ENCODE data around the gene ATP9B. TPM values are rescaled to one million over a fixed set of nuclear protein-coding genes. Genes with fewer than 3 reads are reported as not detected.

Gene ATP9B
- total and polyA plus RNA-seq, 2 donors from 2014 or later, result 10.0 to 48.2 TPM

- FAIRE-seq (no peak), DNase-seq (no peak)
- intact Hi-C loops (cut with DNase I), result no loop called here
- Histone ChIP-seq H3K9ac (ENCODE audit: low read length in 3 of 3) (no peak overlapping the region), H3K4me3 (ENCODE audit: low read length in 3 of 3) (no peak overlapping the region), H3K36me3 (ENCODE audit: control insufficient read depth in 2 of 3, insufficient read depth in 3 of 3, low read length in 3 of 3) (peaks cover 0 to 6% (median 2%) of the 10 kb centered on the region in 3 donors), H3K9me3 (ENCODE audit: control insufficient read depth in 2 of 3, insufficient read depth in 1 of 3, low read length in 3 of 3) (no peaks in the 10 kb centered on the region), H3K27me3 (ENCODE audit: control insufficient read depth, insufficient read depth, low read length) (no peaks in the 10 kb centered on the region), H3K27ac (ENCODE audit: low read depth in 2 of 2, low read length in 2 of 2) (no peak overlapping the region), H3K4me1 (ENCODE audit: control insufficient read depth in 2 of 3, insufficient read depth in 2 of 3, low read depth in 1 of 3, low read length in 3 of 3) (no peaks in the 10 kb centered on the region)
- TF ChIP-seq, protein P1, sequence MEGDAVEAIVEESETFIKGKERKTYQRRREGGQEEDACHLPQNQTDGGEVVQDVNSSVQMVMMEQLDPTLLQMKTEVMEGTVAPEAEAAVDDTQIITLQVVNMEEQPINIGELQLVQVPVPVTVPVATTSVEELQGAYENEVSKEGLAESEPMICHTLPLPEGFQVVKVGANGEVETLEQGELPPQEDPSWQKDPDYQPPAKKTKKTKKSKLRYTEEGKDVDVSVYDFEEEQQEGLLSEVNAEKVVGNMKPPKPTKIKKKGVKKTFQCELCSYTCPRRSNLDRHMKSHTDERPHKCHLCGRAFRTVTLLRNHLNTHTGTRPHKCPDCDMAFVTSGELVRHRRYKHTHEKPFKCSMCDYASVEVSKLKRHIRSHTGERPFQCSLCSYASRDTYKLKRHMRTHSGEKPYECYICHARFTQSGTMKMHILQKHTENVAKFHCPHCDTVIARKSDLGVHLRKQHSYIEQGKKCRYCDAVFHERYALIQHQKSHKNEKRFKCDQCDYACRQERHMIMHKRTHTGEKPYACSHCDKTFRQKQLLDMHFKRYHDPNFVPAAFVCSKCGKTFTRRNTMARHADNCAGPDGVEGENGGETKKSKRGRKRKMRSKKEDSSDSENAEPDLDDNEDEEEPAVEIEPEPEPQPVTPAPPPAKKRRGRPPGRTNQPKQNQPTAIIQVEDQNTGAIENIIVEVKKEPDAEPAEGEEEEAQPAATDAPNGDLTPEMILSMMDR (IDR thresholded peaks at IDR 0.05; ENCODE audit: borderline replicate concordance, extremely low read depth, insufficient read depth), result no peak
Measured at GRCh38 chr18:79218605-79219190, 149.5 kb downstream of the ATP9B start.

DNA sequence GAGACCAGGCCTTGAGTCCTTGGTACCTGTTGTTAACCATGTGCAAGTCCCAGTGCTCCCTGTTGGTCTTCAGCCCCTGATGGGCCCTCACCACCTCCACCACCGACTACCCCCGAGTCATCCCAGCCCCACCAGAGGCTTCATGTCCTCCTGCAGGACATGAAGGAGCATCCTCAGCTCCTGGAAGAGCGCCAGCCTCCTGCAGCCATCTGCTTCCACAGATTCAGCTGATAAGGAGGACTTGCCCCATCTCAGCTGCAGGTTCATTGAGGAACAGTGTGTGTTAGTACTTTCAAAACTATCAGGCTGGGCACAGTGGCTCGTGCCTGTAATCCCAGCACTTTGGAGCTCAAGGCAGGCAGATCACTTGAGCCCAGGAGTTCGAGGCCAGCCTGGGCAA is 151.9 kb downstream of the ATP9B start:
- H3K4me3 ChIP-seq (ENCODE audit: low read length in 3 of 3), result no peak overlapping the region
- DNase-seq (no peak), FAIRE-seq (no peak)
- no peak overlapping the region for H3K27ac ChIP-seq (ENCODE audit: low read depth in 2 of 2, low read length in 2 of 2)
- no peaks in the 10 kb centered on the region for H3K27me3 ChIP-seq (ENCODE audit: control insufficient read depth, insufficient read depth, low read length)
- H3K9ac ChIP-seq (ENCODE audit: low read length in 3 of 3), result no peak overlapping the region
- intact Hi-C loops (cut with DNase I), result no loop called here
- H3K9me3 ChIP-seq (ENCODE audit: control insufficient read depth in 2 of 3, insufficient read depth in 1 of 3, low read length in 3 of 3), result no peaks in the 10 kb centered on the region
- H3K36me3 ChIP-seq (ENCODE audit: control insufficient read depth in 2 of 3, insufficient read depth in 3 of 3, low read length in 3 of 3), result peaks cover 0 to 6% (median 2%) of the 10 kb centered on the region in 3 donors
- TF ChIP-seq, protein P1 (IDR thresholded peaks at IDR 0.05; ENCODE audit: borderline replicate concordance, extremely low read depth, insufficient read depth), result no peak
- H3K4me1 ChIP-seq (ENCODE audit: control insufficient read depth in 2 of 3, insufficient read depth in 2 of 3, low read depth in 1 of 3, low read length in 3 of 3), result no peaks in the 10 kb centered on the region

- DNase-seq (no peak), FAIRE-seq (no peak)
- H3K27me3 ChIP-seq (ENCODE audit: control insufficient read depth, insufficient read depth, low read length), result no peaks in the 10 kb centered on the region
- intact Hi-C loops (cut with DNase I), result no loop called here
- H3K9ac ChIP-seq (ENCODE audit: low read length in 3 of 3), result no peak overlapping the region
- no peaks in the 10 kb centered on the region for H3K4me1 ChIP-seq (ENCODE audit: control insufficient read depth in 2 of 3, insufficient read depth in 2 of 3, low read depth in 1 of 3, low read length in 3 of 3)
- H3K27ac ChIP-seq (ENCODE audit: low read depth in 2 of 2, low read length in 2 of 2), result no peak overlapping the region
- peaks cover 0 to 6% (median 0%) of the 10 kb centered on the region in 3 donors for H3K36me3 ChIP-seq (ENCODE audit: control insufficient read depth in 2 of 3, insufficient read depth in 3 of 3, low read length in 3 of 3)
- no peaks in the 10 kb centered on the region for H3K9me3 ChIP-seq (ENCODE audit: control insufficient read depth in 2 of 3, insufficient read depth in 1 of 3, low read length in 3 of 3)
- H3K4me3 ChIP-seq (ENCODE audit: low read length in 3 of 3), result no peak overlapping the region
- TF ChIP-seq, protein P1 (IDR thresholded peaks at IDR 0.05; ENCODE audit: borderline replicate concordance, extremely low read depth, insufficient read depth), result no peak
Measured at GRCh38 chr18:79222790-79223189, 153.6 kb downstream of the ATP9B start.

DNA sequence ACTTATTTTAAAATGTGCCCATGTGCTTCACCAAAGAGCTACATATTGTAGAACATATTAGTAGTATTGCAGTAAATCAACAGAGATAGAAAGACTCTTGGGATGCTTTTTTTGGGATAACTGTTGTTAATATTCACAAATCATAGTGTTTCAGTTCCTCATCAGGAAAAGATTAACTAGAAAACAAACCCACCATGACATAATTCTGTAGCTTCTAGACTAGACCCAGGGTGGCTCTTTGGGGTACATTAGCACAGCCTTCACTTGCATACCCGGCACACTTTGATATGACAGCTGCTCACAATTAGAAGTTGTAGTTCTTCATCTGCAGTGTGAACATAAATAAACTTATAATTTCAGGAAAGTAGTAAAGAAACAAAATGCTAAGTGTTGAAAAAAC is 154.2 kb downstream of the ATP9B start:
- Histone ChIP-seq H3K9me3 (ENCODE audit: control insufficient read depth in 2 of 3, insufficient read depth in 1 of 3, low read length in 3 of 3) (no peaks in the 10 kb centered on the region), H3K36me3 (ENCODE audit: control insufficient read depth in 2 of 3, insufficient read depth in 3 of 3, low read length in 3 of 3) (peaks cover 0 to 6% (median 0%) of the 10 kb centered on the region in 3 donors), H3K27me3 (ENCODE audit: control insufficient read depth, insufficient read depth, low read length) (no peaks in the 10 kb centered on the region), H3K4me3 (ENCODE audit: low read length in 3 of 3) (no peak overlapping the region), H3K27ac (ENCODE audit: low read depth in 2 of 2, low read length in 2 of 2) (no peak overlapping the region), H3K9ac (ENCODE audit: low read length in 3 of 3) (no peak overlapping the region), H3K4me1 (ENCODE audit: control insufficient read depth in 2 of 3, insufficient read depth in 2 of 3, low read depth in 1 of 3, low read length in 3 of 3) (no peaks in the 10 kb centered on the region)
- intact Hi-C loops (cut with DNase I), result no loop called here
- DNase-seq (no peak), FAIRE-seq (no peak)
- TF ChIP-seq, protein P1 (IDR thresholded peaks at IDR 0.05; ENCODE audit: borderline replicate concordance, extremely low read depth, insufficient read depth), result no peak
